GM21723 (cell line): ENCODE results near the gene CPD.

Experiments
- ATAC-seq: cut with Tn5 transposase; IDR thresholded peaks from one replicate; pipeline ENCODE4 v1.9.1; 2021; ENCODE audit warnings: mild to moderate bottlenecking, moderate library complexity; ENCODE audit not compliant: unreplicated experiment

The CPD gene

DNA sequence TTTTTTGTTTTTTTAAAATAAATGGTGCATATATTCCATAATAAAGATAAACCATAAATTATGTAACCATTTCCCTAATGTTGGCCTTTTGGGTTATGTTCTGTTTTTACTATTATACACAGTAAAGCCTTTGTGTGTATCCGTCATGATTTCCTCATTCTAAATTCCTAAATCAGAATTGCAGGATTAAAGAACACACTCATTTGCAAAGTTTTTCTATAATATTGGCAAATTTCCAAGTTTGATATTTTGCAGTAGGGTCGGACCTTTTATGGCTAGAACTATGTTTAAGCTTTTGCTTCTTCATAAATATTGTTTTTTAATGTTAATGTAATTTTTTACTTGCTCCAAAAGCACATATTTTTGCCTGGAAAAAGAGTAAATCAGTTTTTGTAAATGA, 115.1 kb downstream of the CPD start:
- no peak for ATAC-seq

DNA sequence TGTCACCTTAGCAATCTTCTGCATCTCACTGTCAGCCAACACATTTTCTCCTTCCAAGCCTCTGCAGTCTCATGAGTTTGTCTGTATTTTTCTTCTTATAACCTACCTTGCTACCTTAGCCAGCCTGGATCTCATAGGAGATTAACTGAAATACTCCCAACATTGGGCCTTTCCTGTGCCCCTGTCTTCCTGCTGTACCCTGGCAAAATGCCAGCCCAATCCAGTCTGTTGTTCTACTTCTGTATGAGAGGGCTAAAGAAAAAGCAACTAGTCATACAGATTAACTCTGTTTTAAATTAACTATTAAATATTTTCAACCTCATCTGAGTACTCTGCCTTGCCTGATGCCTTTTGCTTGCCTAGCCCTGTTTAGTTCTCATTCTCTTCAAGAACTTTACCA, 116.9 kb downstream of the CPD start:
- no peak for ATAC-seq

DNA sequence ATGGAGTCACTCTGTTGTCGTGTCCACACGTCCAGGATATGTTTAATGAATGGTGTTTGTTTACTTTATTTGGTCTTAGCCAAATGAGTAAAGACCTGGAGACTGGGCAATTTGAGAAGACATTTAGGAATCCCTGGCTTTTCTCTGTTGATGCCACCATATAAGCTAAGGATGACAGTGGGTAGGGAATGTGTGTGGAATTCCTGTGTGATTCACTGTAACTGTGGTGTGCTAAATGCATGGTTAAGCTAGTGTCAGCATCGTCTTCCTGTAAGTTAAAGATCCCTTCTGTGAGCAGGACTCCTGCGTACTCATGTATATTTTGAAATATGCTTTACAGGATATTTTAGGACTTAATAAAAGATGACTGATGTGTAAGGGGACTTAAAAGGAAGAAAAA, 124.8 kb downstream of the CPD start:
- no peak for ATAC-seq

DNA sequence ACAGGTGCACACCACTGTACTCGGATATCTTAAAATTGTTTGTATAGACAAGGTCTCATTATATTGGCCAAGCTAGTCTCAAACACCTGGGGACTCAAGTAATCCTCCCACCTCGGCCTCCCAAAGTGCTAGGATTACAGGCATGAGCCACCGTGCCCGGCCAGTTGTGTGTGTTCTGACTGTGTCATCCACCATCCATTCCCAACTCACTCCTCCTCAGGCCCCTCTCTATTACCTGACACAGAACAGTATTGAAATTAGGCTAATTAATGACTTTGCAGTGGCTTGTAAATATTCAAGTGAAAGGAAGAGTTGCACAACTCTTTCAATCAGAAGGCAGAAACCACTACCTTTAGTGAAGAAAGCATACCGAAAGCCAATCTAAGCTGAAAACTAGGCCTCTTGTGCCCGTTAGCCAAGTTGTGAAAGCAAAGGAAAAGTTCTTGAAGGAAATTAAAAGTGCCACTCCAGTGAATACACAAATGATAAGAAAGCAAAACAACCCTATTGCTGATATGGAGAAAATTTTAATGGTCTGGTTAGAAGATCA, 127.2 kb downstream of the CPD start:
- no peak for ATAC-seq

DNA sequence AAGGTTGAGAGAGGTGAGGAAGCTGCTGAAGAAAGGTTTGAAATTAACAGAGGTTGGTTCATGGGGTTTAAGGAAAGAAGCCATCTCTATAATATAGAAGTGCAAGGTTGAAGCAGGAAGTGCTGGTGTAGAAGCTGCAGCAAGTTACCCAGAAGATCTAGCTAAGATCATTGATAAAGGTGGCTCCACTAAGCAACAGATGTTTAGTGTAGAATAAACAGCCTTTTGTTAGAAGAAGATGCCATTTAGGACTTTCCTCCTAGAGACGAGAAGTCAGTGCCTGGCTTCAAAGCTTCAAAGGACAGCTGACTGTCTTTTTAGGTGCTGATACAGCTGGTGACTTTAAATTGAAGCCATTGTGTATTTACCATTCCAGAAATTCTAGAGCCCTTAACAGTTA, 127.8 kb downstream of the CPD start:
- no peak for ATAC-seq

DNA sequence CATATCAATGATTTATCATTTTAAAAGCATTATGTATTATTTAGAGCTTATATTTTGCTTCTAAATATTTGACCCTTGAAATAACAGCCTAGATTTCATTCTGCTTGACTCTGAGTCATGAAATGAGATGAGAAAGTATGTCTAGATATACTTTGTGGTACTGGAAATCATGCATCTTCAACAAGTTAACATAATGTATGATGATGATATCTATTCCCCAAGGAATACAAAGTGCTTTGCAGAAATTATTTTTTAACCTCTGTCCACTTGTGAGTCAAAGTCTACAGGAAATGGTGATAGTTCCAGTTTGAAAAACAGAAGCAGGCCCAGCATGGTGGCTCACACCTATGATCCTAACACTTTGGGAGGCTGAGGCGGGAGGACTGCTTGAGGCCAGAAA, 134.6 kb downstream of the CPD start:
- ATAC-seq = no peak

DNA sequence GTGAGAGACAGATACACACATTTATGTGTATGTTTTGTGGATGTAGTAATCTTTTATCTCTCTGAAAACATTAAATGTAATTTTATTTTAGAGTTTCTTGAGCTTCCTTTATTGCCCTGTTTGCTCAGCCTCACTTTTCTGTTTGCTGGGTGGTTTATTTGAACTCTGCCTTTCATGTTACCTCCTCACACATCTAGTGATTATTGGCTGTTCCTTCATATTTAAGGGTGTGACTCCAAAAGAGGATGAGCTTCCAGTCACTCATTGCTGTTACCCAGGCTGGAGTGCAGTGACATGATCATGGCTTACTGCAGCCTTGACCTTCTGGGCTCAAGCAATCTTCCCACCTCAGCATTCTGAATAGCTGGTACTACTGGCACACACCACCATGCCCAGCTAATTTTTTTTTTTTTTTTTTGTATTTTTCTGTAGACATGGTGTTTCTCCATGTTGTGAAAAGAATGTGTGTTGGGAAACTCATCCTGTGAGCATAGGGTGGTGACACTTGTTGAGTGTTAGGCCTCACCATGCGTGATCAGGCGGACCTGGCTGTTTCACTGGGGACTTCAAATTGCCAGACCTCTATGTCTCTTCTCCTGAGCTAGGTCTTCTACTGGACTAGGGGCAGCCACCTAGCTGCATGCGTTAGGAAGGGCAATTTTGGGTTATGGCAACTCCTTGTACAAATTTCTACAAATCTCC, 136.3 kb downstream of the CPD start:
- ATAC-seq = no peak

DNA sequence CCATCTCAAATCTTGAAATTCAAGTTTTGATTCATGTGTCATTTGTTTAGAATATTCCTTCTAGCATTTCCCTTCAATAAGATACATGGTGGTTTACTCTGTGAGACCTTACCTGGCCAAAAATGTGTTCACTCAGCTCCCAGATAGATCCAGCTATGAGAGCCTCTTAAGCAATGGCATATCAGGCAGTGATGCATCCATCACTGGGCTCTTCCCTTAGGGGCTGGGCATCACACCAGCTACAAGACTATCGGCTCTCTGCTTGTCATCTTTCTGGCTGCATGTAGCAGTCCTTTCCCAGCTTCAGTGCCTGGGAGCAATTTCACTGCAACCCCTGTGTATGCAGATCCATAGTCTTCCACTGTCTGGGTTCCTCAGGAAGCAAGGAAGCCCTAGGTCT, 139.1 kb downstream of the CPD start:
- no peak for ATAC-seq

DNA sequence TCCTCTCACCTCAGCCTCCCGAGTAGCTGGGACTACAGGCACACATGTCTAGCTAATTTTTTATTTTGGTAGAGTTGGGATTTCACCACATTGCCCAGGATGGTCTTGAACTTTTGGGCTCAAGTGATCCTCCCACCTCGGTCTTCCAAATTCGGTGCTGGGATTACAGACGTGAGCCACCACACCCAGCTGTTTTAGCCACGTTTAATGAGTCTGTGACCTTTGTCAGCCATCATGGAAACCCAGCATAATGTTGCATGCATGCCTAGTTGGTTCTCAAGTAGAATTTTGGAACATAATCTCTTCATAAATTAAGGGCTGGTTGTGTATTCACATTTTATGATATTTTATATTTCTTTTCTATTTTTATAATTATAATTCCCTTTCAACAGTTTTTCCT, 140.4 kb downstream of the CPD start:
- no peak for ATAC-seq
